Ureter (tissue), 1 donor: ENCODE measurements around the gene CEACAM19. TPM values are rescaled to one million over a fixed set of nuclear protein-coding genes. Genes with fewer than 3 reads are reported as not detected.
A peak's percentile ranks its signal among the peaks of the same experiment; 100 is the strongest.
"Not testable (repeated sequence)": the region's sequence is repeated elsewhere in the genome, so short reads cannot be mapped to it uniquely, and the experiment has no call there.

Experiments
- DNase-seq: peaks from one replicate; pipeline ENCODE4 v3.0.0-alpha.2; 2020; ENCODE audit warnings: low spot score
- total RNA-seq: library from RNA; stranded (reverse); gene quantifications from one replicate; pipeline ENCODE4 v1.2.4, GENCODE V29; 2023
- donor health status: DM: yes; HTN: yes; CAD: no.

Gene CEACAM19
- total RNA-seq, 1 donor from 2014 or later = 4.5 TPM

- no peak for DNase-seq
Observed at GRCh38 chr19:44645407-44646048, 25.8 kb upstream of the CEACAM19 start.

- DNase-seq = no peak
Observed at GRCh38 chr19:44646049-44646416, 25.2 kb upstream of the CEACAM19 start.

GRCh38 chr19:44647144-44647543 is 24.1 kb upstream of the CEACAM19 start:
- DNase-seq = no peak

GRCh38 chr19:44648631-44649251 is 22.5 kb upstream of the CEACAM19 start:
- no peak for DNase-seq

- DNase-seq = no peak
Observed at GRCh38 chr19:44649578-44650145, 21.6 kb upstream of the CEACAM19 start.

- no peak for DNase-seq
Observed at GRCh38 chr19:44653343-44653742, 17.9 kb upstream of the CEACAM19 start.

- DNase-seq = peak; percentile 76
Observed at GRCh38 chr19:44653977-44654774, 17.1 kb upstream of the CEACAM19 start.

GRCh38 chr19:44657211-44657921 is 13.9 kb upstream of the CEACAM19 start:
- no peak for DNase-seq

- DNase-seq = no peak
Observed at GRCh38 chr19:44658069-44658733, 13.1 kb upstream of the CEACAM19 start.

- no peak for DNase-seq
Observed at GRCh38 chr19:44660081-44660480, 11.2 kb upstream of the CEACAM19 start.

GRCh38 chr19:44661205-44661604 is 10.1 kb upstream of the CEACAM19 start:
- no peak for DNase-seq

GRCh38 chr19:44661904-44662303 is 9.4 kb upstream of the CEACAM19 start:
- DNase-seq = no peak

- DNase-seq = no peak
Observed at GRCh38 chr19:44662691-44663385, 8.4 kb upstream of the CEACAM19 start.

GRCh38 chr19:44663996-44664395 is 7.3 kb upstream of the CEACAM19 start:
- DNase-seq = no peak

GRCh38 chr19:44664976-44665375 is 6.3 kb upstream of the CEACAM19 start:
- no peak for DNase-seq

- DNase-seq = no peak
Observed at GRCh38 chr19:44666852-44667556, 4.3 kb upstream of the CEACAM19 start.

- DNase-seq = no peak
Observed at GRCh38 chr19:44668985-44669764, 2.1 kb upstream of the CEACAM19 start.

- DNase-seq = not testable (repeated sequence)
Observed at GRCh38 chr19:44670027-44670426, 1.3 kb upstream of the CEACAM19 start.

GRCh38 chr19:44672226-44672625 is 944 bp downstream of the CEACAM19 start:
- DNase-seq = no peak
